Common myeloid progenitor, CD34-positive (primary cell): Measurements from ENCODE around the gene BSG.

ENCODE experiments used
- CTCF ChIA-PET: fragments of 350-600 bp; sonication (Branson Sonifier 250); formaldehyde crosslinking; loops from one replicate; lab custom pipeline; 2021; ENCODE audit warnings: antibody characterized with exemption; lab: Charles Lee
- POLR2A ChIA-PET: fragments of 350-600 bp; sonication (Branson Sonifier 250); formaldehyde crosslinking; loops from one replicate; lab custom pipeline; 2021; ENCODE audit warnings: antibody characterized with exemption; lab: Charles Lee
- DNase-seq, 3 donors: peaks; one replicate each; pipeline versions ENCODE4 v3.0.0 to v3.0.0-alpha.2; 2013
- H3K27ac ChIP-seq, 2 experiments: 1 replicate in 1 of 2; 2 replicates in 1 of 2; pipeline ENCODE4 v1.7.0; 2013; ENCODE audit warnings: inconsistent platforms in 2 of 2, low read length in 2 of 2, mild to moderate bottlenecking in 2 of 2, low read depth in 1 of 2, moderate library complexity in 1 of 2; ENCODE audit not compliant: severe bottlenecking in 2 of 2, insufficient read depth in 1 of 2, poor library complexity in 1 of 2
- H3K27me3 ChIP-seq, 5 experiments: replicated peaks in 2 of 5; 1 replicate in 3 of 5; 2 replicates in 2 of 5; pipeline versions ENCODE4 v1.6.1 to v1.7.0; 2013; ENCODE audit warnings: low read length in 4 of 5, mild to moderate bottlenecking in 2 of 5, moderate library complexity in 2 of 5, inconsistent platforms in 1 of 5; ENCODE audit not compliant: insufficient read depth in 5 of 5, control insufficient read depth in 4 of 5
- H3K36me3 ChIP-seq, 4 experiments: 1 replicate in 2 of 4; 2 replicates in 2 of 4; pipeline versions ENCODE4 v1.6.1 to v1.7.0; 2013; ENCODE audit warnings: low read length in 3 of 4, control low read depth in 1 of 4, mild to moderate bottlenecking in 1 of 4; ENCODE audit not compliant: control insufficient read depth in 4 of 4, insufficient read depth in 4 of 4
- H3K4me1 ChIP-seq, 4 experiments: 1 replicate in 3 of 4; 2 replicates in 1 of 4; pipeline versions ENCODE4 v1.6.1 to v1.7.1; 2013; ENCODE audit warnings: low read length in 3 of 4, mild to moderate bottlenecking in 3 of 4, control low read depth in 1 of 4, inconsistent platforms in 1 of 4, moderate library complexity in 1 of 4; ENCODE audit not compliant: control insufficient read depth in 4 of 4, insufficient read depth in 4 of 4; ENCODE audit errors: control extremely low read depth in 1 of 4
- H3K4me3 ChIP-seq, 7 experiments: 1 replicate in 4 of 7; 2 replicates in 3 of 7; pipeline versions ENCODE4 v1.5.1 to v1.7.0; 2013; ENCODE audit warnings: mild to moderate bottlenecking in 7 of 7, low read length in 6 of 7, moderate library complexity in 6 of 7, inconsistent platforms in 2 of 7, low read depth in 2 of 7, control low read depth in 1 of 7; ENCODE audit not compliant: insufficient read depth in 4 of 7, control insufficient read depth in 1 of 7; ENCODE audit errors: extremely low read depth in 1 of 7
- H3K9me3 ChIP-seq, 5 experiments: 1 replicate in 4 of 5; 2 replicates in 1 of 5; pipeline versions ENCODE4 v1.6.1 to v1.7.1; 2013; ENCODE audit warnings: low read length in 4 of 5, mild to moderate bottlenecking in 2 of 5, inconsistent platforms in 1 of 5, low read depth in 1 of 5, moderate library complexity in 1 of 5; ENCODE audit not compliant: control insufficient read depth in 4 of 5, insufficient read depth in 2 of 5; ENCODE audit errors: control extremely low read depth in 1 of 5
- WGBS: methylation state at CpG from one replicate; pipeline ENCODE4 v1.1.5; 2013; ENCODE audit not compliant: insufficient coverage; 5-methylcytosine and 5-hydroxymethylcytosine counted together

BSG gene

GRCh38 chr19:612941-613340 lies 40.5 kb downstream of the BSG start:
- whole genome bisulfite sequencing, result 93% methylated on average over 32 of the region's 33 CpGs
- no peak for DNase-seq
- Histone ChIP-seq H3K4me3 (no peak overlapping the region), H3K9me3 (no peaks in the 10 kb centered on the region), H3K27me3 (peaks cover 0 to 15% (median 0%) of the 10 kb centered on the region in 5 experiments), H3K36me3 (peaks cover 0 to 7% (median under 1%) of the 10 kb centered on the region in 4 experiments), H3K27ac (no peak overlapping the region), H3K4me1 (peaks cover 0 to 33% (median 18%) of the 10 kb centered on the region in 4 experiments)
- ChIA-PET CTCF (no interaction called here), POLR2A (interaction anchor here (0.6 kb wide), 1 partner anchor 1810 kb away, joined by 4 read pairs; no protein-coding TSS in a partner anchor)

- DNase-seq, result no peak
- ChIA-PET CTCF (no interaction called here), POLR2A (no interaction called here)
- 79% methylated on average over 41 of the region's 54 CpGs for WGBS
- no peak overlapping the region for H3K27ac ChIP-seq
- peaks cover 0 to 15% (median 0%) of the 10 kb centered on the region in 5 experiments for H3K27me3 ChIP-seq
- peaks cover 0 to 16% (median 7%) of the 10 kb centered on the region in 4 experiments for H3K36me3 ChIP-seq
- no peaks in the 10 kb centered on the region for H3K9me3 ChIP-seq
- peaks cover 0 to 28% (median 16%) of the 10 kb centered on the region in 4 experiments for H3K4me1 ChIP-seq
- H3K4me3 ChIP-seq, result no peak overlapping the region
Measured at GRCh38 chr19:613732-614567, 41.6 kb downstream of the BSG start.

- peak overlapping the region in 2 of 7 experiments; percentile 36 to 50 for H3K4me3 ChIP-seq
- peaks cover 3 to 32% (median 17%) of the 10 kb centered on the region in 4 experiments for H3K36me3 ChIP-seq
- no peak overlapping the region for H3K27ac ChIP-seq
- peaks cover 0 to 13% (median 9%) of the 10 kb centered on the region in 4 experiments for H3K4me1 ChIP-seq
- ChIA-PET CTCF (interaction anchor here (1.1 kb wide), 1 partner anchor 10 kb away, joined by 3 read pairs; no protein-coding TSS in a partner anchor), POLR2A (no interaction called here)
- DNase-seq, result peak in 1 of 3 donors; percentile 30
- H3K9me3 ChIP-seq, result no peaks in the 10 kb centered on the region
- 33% methylated on average over 26 of the region's 33 CpGs for WGBS
- peaks cover 0 to 15% (median 0%) of the 10 kb centered on the region in 5 experiments for H3K27me3 ChIP-seq
Measured at GRCh38 chr19:615619-616018, 43.2 kb downstream of the BSG start.

GRCh38 chr19:616062-616700 lies 43.8 kb downstream of the BSG start:
- WGBS, result 20% methylated on average over 63 of the region's 97 CpGs
- POLR2A ChIA-PET, result no interaction called here

GRCh38 chr19:616747-617526 lies 44.5 kb downstream of the BSG start:
- Histone ChIP-seq H3K27me3 (peaks cover 0 to 15% (median 0%) of the 10 kb centered on the region in 5 experiments), H3K36me3 (peaks cover 3 to 43% (median 21%) of the 10 kb centered on the region in 4 experiments), H3K27ac (no peak overlapping the region), H3K9me3 (no peaks in the 10 kb centered on the region), H3K4me3 (no peak overlapping the region), H3K4me1 (peaks cover 0 to 4% (median 2%) of the 10 kb centered on the region in 4 experiments)
- ChIA-PET CTCF (no interaction called here), POLR2A (no interaction called here)
- WGBS, result 96% methylated on average over 29 of the region's 58 CpGs
- DNase-seq, result no peak

More at GRCh38 chr19:616062-616700, 43.8 kb downstream of the BSG start:
- CTCF ChIA-PET, result interaction anchor here (1.1 kb wide), 1 partner anchor 10 kb away, joined by 3 read pairs; no protein-coding TSS in a partner anchor
- Histone ChIP-seq H3K4me3 (no peak overlapping the region), H3K9me3 (no peaks in the 10 kb centered on the region), H3K27ac (no peak overlapping the region), H3K27me3 (peaks cover 0 to 15% (median 0%) of the 10 kb centered on the region in 5 experiments), H3K36me3 (peaks cover 3 to 35% (median 17%) of the 10 kb centered on the region in 4 experiments), H3K4me1 (peaks cover 0 to 7% (median 4%) of the 10 kb centered on the region in 4 experiments)
- DNase-seq, result no peak

- Histone ChIP-seq H3K4me1 (peaks cover 0 to 4% (median 2%) of the 10 kb centered on the region in 4 experiments), H3K27me3 (peaks cover 0 to 15% (median 0%) of the 10 kb centered on the region in 5 experiments), H3K36me3 (peaks cover 3 to 49% (median 25%) of the 10 kb centered on the region in 4 experiments), H3K9me3 (no peaks in the 10 kb centered on the region), H3K4me3 (no peak overlapping the region), H3K27ac (no peak overlapping the region)
- CTCF ChIA-PET, result interaction anchor here (1.2 kb wide), 1 partner anchor 9 kb away, joined by 7 read pairs; no protein-coding TSS in a partner anchor
- DNase-seq, result no peak
- WGBS, result 93% methylated on average over 24 of the region's 29 CpGs
- POLR2A ChIA-PET, result no interaction called here
Measured at GRCh38 chr19:617551-618246, 45.3 kb downstream of the BSG start.
